Right atrium auricular region (tissue), 2 donors: Measurements from ENCODE around the gene OPN1MW. TPM values are rescaled to one million over a fixed set of nuclear protein-coding genes. Genes with fewer than 3 reads are reported as not detected.
"Not testable (repeated sequence)": the region's sequence is repeated elsewhere in the genome, so short reads cannot be mapped to it uniquely, and the experiment has no call there.

Source experiments
- DNase-seq: peaks from one replicate; pipeline ENCODE4 v3.0.0-alpha.2; 2019; ENCODE audit warnings: low spot score
- H3K27ac ChIP-seq, 2 donors: fragments of 200-600 bp; sonication (generic); 1 replicate in 1 of 2; 2 replicates in 1 of 2; pipeline ENCODE4 v1.5.1; 2016 to 2019
- H3K27me3 ChIP-seq, 2 donors: fragments of 200-600 bp; sonication (generic); one replicate each; pipeline versions ENCODE4 v1.5.1 to v1.6.0; 2017 to 2019
- H3K36me3 ChIP-seq: fragments of 200-600 bp; sonication (generic); one replicate; pipeline ENCODE4 v1.5.1; 2016
- H3K4me1 ChIP-seq, 2 donors: fragments of 200-600 bp; sonication (generic); one replicate each; pipeline versions ENCODE4 v1.5.1 to v1.6.0; 2017 to 2019
- H3K4me3 ChIP-seq, 2 donors: fragments of 200-600 bp; sonication (generic); 1 replicate in 1 of 2; 2 replicates in 1 of 2; pipeline ENCODE4 v1.5.1; 2017 to 2019; ENCODE audit warnings: mild to moderate bottlenecking in 1 of 2, moderate library complexity in 1 of 2
- H3K9me3 ChIP-seq, 2 donors: fragments of 200-600 bp; sonication (generic); one replicate each; pipeline ENCODE4 v1.5.1; 2019
- CTCF ChIP-seq, 2 donors: fragments of 200-600 bp; sonication (generic); IDR thresholded peaks; one replicate each; pipeline ENCODE4 v1.5.1; 2019; ENCODE audit warnings: antibody characterized with exemption in 2 of 2
- total RNA-seq, 2 donors: library from RNA; depleted of rRNA; stranded (reverse); fragments of >200 nt; gene quantifications; one replicate each; pipeline ENCODE4 v1.1.0, GENCODE V29; 2016

OPN1MW gene
- total RNA-seq, 2 donors from 2014 or later: not detected

GRCh38 chrX:154142386-154142785 lies 40.0 kb upstream of the OPN1MW start:
- Histone ChIP-seq H3K27ac (no peak overlapping the region), H3K4me3 (no peak overlapping the region), H3K27me3 (no peaks in the 10 kb centered on the region), H3K9me3 (no peaks in the 10 kb centered on the region), H3K4me1 (no peaks in the 10 kb centered on the region), H3K36me3 (no peaks in the 10 kb centered on the region)
- DNase-seq: no peak
- no peak for TF ChIP-seq CTCF (IDR thresholded peaks at IDR 0.05)

- Histone ChIP-seq H3K4me3 (no peak overlapping the region), H3K27me3 (no peaks in the 10 kb centered on the region), H3K36me3 (no peaks in the 10 kb centered on the region), H3K27ac (no peak overlapping the region), H3K4me1 (no peaks in the 10 kb centered on the region), H3K9me3 (no peaks in the 10 kb centered on the region)
- DNase-seq: no peak
- no peak for TF ChIP-seq CTCF (IDR thresholded peaks at IDR 0.05)
Observed at GRCh38 chrX:154142950-154143745, 39.2 kb upstream of the OPN1MW start.

GRCh38 chrX:154144010-154144409 lies 38.4 kb upstream of the OPN1MW start, which contains the start of gene OPN1LW:
Gene OPN1LW, plus strand, starts transcription at chrX:154144243. Its CDS starts 41 bp downstream, at chrX:154144284.
- H3K27me3 ChIP-seq, H3K27ac ChIP-seq, H3K4me3 ChIP-seq, H3K36me3 ChIP-seq, H3K4me1 ChIP-seq, H3K9me3 ChIP-seq, DNase-seq: not testable (repeated sequence)

- DNase-seq, H3K27me3 ChIP-seq: not testable (repeated sequence)
Observed at GRCh38 chrX:154151030-154151429, 31.4 kb upstream of the OPN1MW start.

GRCh38 chrX:154156221-154156620 lies 26.2 kb upstream of the OPN1MW start:
- H3K27me3 ChIP-seq, H3K4me3 ChIP-seq, H3K36me3 ChIP-seq, H3K9me3 ChIP-seq, H3K27ac ChIP-seq, DNase-seq, H3K4me1 ChIP-seq: not testable (repeated sequence)

More at GRCh38 chrX:154151030-154151429, 31.4 kb upstream of the OPN1MW start:
- not testable (repeated sequence) for H3K4me1 ChIP-seq, H3K36me3 ChIP-seq, H3K9me3 ChIP-seq, H3K4me3 ChIP-seq, H3K27ac ChIP-seq

- H3K4me1 ChIP-seq, H3K27me3 ChIP-seq, DNase-seq, H3K4me3 ChIP-seq, H3K36me3 ChIP-seq, H3K9me3 ChIP-seq, H3K27ac ChIP-seq: not testable (repeated sequence)
Observed at GRCh38 chrX:154157207-154157606, 25.2 kb upstream of the OPN1MW start.

- not testable (repeated sequence) for H3K27ac ChIP-seq, DNase-seq, H3K9me3 ChIP-seq, H3K36me3 ChIP-seq, H3K4me1 ChIP-seq, H3K4me3 ChIP-seq, H3K27me3 ChIP-seq
Observed at GRCh38 chrX:154159345-154159744, 23.1 kb upstream of the OPN1MW start.

GRCh38 chrX:154164902-154165301 lies 17.5 kb upstream of the OPN1MW start:
- H3K4me3 ChIP-seq, H3K9me3 ChIP-seq, H3K27me3 ChIP-seq, H3K36me3 ChIP-seq, DNase-seq, H3K4me1 ChIP-seq, H3K27ac ChIP-seq: not testable (repeated sequence)

- not testable (repeated sequence) for DNase-seq
Observed at GRCh38 chrX:154168384-154168783, 14.0 kb upstream of the OPN1MW start.

GRCh38 chrX:154172535-154172943 lies 9.9 kb upstream of the OPN1MW start:
- not testable (repeated sequence) for DNase-seq, H3K4me3 ChIP-seq, H3K27ac ChIP-seq, H3K4me1 ChIP-seq, H3K9me3 ChIP-seq, H3K36me3 ChIP-seq, H3K27me3 ChIP-seq

More at GRCh38 chrX:154168384-154168783, 14.0 kb upstream of the OPN1MW start:
- H3K27me3 ChIP-seq, H3K4me3 ChIP-seq, H3K4me1 ChIP-seq, H3K9me3 ChIP-seq, H3K27ac ChIP-seq, H3K36me3 ChIP-seq: not testable (repeated sequence)

- not testable (repeated sequence) for H3K27ac ChIP-seq, H3K9me3 ChIP-seq, H3K27me3 ChIP-seq, H3K36me3 ChIP-seq, H3K4me3 ChIP-seq, H3K4me1 ChIP-seq, DNase-seq
Observed at GRCh38 chrX:154174356-154174755, 8.0 kb upstream of the OPN1MW start.

- not testable (repeated sequence) for H3K4me1 ChIP-seq, H3K27ac ChIP-seq, H3K27me3 ChIP-seq, H3K36me3 ChIP-seq, H3K4me3 ChIP-seq, H3K9me3 ChIP-seq, DNase-seq
Observed at GRCh38 chrX:154183794-154184193, 1.4 kb downstream of the OPN1MW start.

GRCh38 chrX:154192846-154193245 lies 10.4 kb downstream of the OPN1MW start:
- H3K4me1 ChIP-seq, H3K36me3 ChIP-seq, H3K4me3 ChIP-seq, H3K9me3 ChIP-seq, H3K27ac ChIP-seq, DNase-seq, H3K27me3 ChIP-seq: not testable (repeated sequence)
